ENCODE results near the gene DLGAP1. TPM values are rescaled to one million over a fixed set of nuclear protein-coding genes. Genes with fewer than 3 reads are reported as not detected.
"Not testable (repeated sequence)": the region's sequence is repeated elsewhere in the genome, so short reads cannot be mapped to it uniquely, and the experiment has no call there.

DLGAP1 gene
- total RNA-seq, 4 donors from 2014 or later = 0.13 to 6.2 (median 0.53) TPM

DNA sequence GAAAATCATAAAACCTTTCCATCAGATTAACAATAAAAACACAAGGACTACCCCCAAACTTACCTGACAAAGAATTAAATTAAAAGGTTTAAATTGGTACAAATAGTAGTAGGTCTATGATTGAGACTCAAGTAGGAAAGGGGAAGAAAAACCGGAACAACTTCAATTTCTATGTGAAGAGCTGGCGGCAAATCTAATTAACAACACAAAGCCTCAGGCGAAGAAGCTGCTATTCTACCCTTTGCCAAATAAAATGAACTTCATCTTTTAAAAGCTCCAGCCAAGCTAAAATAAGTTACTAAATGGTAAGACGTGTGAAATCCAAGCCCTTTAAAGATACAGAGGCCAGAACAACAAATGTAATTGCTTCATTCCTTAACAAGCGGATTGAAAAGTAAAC, 146.5 kb downstream of the DLGAP1 start:
- TF ChIP-seq, protein P1, sequence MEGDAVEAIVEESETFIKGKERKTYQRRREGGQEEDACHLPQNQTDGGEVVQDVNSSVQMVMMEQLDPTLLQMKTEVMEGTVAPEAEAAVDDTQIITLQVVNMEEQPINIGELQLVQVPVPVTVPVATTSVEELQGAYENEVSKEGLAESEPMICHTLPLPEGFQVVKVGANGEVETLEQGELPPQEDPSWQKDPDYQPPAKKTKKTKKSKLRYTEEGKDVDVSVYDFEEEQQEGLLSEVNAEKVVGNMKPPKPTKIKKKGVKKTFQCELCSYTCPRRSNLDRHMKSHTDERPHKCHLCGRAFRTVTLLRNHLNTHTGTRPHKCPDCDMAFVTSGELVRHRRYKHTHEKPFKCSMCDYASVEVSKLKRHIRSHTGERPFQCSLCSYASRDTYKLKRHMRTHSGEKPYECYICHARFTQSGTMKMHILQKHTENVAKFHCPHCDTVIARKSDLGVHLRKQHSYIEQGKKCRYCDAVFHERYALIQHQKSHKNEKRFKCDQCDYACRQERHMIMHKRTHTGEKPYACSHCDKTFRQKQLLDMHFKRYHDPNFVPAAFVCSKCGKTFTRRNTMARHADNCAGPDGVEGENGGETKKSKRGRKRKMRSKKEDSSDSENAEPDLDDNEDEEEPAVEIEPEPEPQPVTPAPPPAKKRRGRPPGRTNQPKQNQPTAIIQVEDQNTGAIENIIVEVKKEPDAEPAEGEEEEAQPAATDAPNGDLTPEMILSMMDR (IDR thresholded peaks at IDR 0.05 in 4 of 5, conservative IDR thresholded peaks at IDR 0.05 in 1 of 5) = no peak
- TF ChIP-seq POLR2A (IDR thresholded peaks at IDR 0.05) = no peak
- H3K9me3 ChIP-seq = no peaks in the 10 kb centered on the region
- DNase-seq = no peak
- no peak overlapping the region for H3K27ac ChIP-seq
- no peak for ATAC-seq
- H3K4me3 ChIP-seq = no peak overlapping the region
- H3K27me3 ChIP-seq = no peaks in the 10 kb centered on the region
- in situ Hi-C loops (cut with MboI; ENCODE audit: low sequenced_read_pairs in 4 of 4) = no loop called here
- intact Hi-C loops (cut with DNase I; ENCODE audit: low total_unique reads) = no loop called here
- no peaks in the 10 kb centered on the region for H3K36me3 ChIP-seq
- no peaks in the 10 kb centered on the region for H3K4me1 ChIP-seq

DNA sequence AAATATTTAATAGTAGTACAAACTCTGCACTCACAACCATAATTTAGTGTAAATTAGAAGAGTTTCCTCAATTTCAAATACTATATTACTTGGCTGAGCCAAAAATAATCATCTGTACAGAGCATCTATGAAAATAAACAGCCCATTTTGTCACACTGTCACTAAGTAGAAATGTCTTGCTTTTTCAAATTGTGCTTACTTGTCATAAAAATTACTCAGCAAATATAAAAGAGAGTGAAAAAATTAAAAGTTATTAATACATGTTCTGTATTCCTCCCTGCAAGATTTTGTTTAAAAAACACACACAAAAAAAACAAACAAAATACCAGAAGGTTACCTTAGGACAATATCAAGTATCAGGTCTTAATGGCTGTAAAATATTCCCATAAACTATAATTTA, 155.7 kb downstream of the DLGAP1 start:
- H3K4me1 ChIP-seq = no peaks in the 10 kb centered on the region
- no peaks in the 10 kb centered on the region for H3K36me3 ChIP-seq
- no peak overlapping the region for H3K27ac ChIP-seq
- ATAC-seq (no peak), DNase-seq (no peak)
- no peak overlapping the region for H3K4me3 ChIP-seq
- no peaks in the 10 kb centered on the region for H3K9me3 ChIP-seq
- intact Hi-C loops (cut with DNase I; ENCODE audit: low total_unique reads) = no loop called here
- in situ Hi-C loops (cut with MboI; ENCODE audit: low sequenced_read_pairs in 4 of 4) = no loop called here
- no peaks in the 10 kb centered on the region for H3K27me3 ChIP-seq
- no peak for TF ChIP-seq POLR2A (IDR thresholded peaks at IDR 0.05)
- TF ChIP-seq, protein P1 (IDR thresholded peaks at IDR 0.05 in 4 of 5, conservative IDR thresholded peaks at IDR 0.05 in 1 of 5) = no peak

DNA sequence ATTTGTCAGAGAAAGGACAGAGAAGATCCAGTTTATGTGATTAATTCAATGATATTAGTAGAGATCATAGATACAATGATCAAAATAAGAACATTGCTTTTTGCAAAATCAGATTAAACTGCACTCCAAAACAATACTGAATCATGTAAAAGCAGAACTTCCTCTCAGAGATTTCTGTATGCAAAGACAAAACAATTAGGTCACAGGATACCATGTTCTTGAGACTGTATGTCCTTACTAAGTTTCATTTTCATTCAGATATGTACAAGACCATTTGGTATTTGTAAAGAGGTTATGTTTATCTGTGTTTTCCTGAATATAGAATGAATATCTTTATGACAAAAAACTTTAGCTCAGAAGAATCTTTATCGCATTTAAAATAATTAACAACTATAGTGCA, 161.8 kb downstream of the DLGAP1 start:
- Histone ChIP-seq H3K36me3 (no peaks in the 10 kb centered on the region), H3K27me3 (no peaks in the 10 kb centered on the region), H3K27ac (no peak overlapping the region), H3K4me1 (no peaks in the 10 kb centered on the region), H3K4me3 (no peak overlapping the region), H3K9me3 (no peaks in the 10 kb centered on the region)
- TF ChIP-seq, protein P1 (IDR thresholded peaks at IDR 0.05 in 4 of 5, conservative IDR thresholded peaks at IDR 0.05 in 1 of 5) = no peak
- TF ChIP-seq POLR2A (IDR thresholded peaks at IDR 0.05) = no peak
- DNase-seq (no peak), ATAC-seq (no peak)
- intact Hi-C loops (cut with DNase I; ENCODE audit: low total_unique reads) (no loop called here), in situ Hi-C loops (cut with MboI; ENCODE audit: low sequenced_read_pairs in 4 of 4) (no loop called here)

DNA sequence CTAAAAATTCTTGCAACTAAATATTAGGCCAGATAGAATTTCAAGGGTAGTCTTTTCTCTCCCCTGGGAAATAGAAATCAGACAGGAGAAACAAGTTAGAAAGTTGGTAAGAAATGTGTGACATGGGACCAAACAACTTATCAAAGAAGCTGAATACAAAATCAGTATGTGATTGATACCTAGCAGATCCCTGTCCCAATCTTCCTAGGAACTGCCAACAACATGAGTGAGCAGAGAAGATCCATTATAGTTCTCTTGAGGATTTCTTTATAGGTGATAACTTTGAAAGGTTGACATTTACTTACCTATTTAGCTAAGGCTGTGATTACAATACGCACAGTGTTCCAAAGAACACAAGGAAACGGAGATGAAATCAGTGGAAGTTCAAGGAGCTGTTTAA, 162.4 kb downstream of the DLGAP1 start:
- in situ Hi-C loops (cut with MboI; ENCODE audit: low sequenced_read_pairs in 4 of 4) = no loop called here
- Histone ChIP-seq H3K9me3 (no peaks in the 10 kb centered on the region), H3K4me3 (no peak overlapping the region), H3K27ac (no peak overlapping the region), H3K4me1 (no peaks in the 10 kb centered on the region), H3K27me3 (no peaks in the 10 kb centered on the region), H3K36me3 (no peaks in the 10 kb centered on the region)
- intact Hi-C loops (cut with DNase I; ENCODE audit: low total_unique reads) = no loop called here
- ATAC-seq = no peak
- no peak for DNase-seq
- TF ChIP-seq, protein P1 (IDR thresholded peaks at IDR 0.05 in 4 of 5, conservative IDR thresholded peaks at IDR 0.05 in 1 of 5) = no peak
- no peak for TF ChIP-seq POLR2A (IDR thresholded peaks at IDR 0.05)

DNA sequence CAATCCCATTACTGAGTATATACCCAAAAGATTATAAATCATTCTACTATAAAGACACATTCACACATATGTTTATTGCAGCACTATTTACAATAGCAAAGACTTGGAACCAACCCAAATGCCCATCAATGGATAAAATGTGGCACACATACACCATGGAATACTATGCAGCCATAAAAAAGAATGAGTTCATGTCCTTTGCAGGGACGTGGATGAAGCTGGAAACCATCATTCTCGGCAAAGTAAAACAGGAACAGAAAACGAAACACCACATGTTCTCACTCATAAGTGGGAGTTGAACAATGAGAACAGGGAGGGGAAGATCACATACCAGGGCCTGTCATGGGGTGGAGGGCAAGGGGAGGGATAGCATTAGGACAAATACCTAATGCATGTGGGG, 167.8 kb downstream of the DLGAP1 start:
- H3K4me1 ChIP-seq; H3K27me3 ChIP-seq; intact Hi-C loops (cut with DNase I; ENCODE audit: low total_unique reads); H3K36me3 ChIP-seq; in situ Hi-C loops (cut with MboI; ENCODE audit: low sequenced_read_pairs in 4 of 4); H3K9me3 ChIP-seq; H3K27ac ChIP-seq; DNase-seq; H3K4me3 ChIP-seq; ATAC-seq: not testable (repeated sequence)
